ENCODE results near the gene THRA. TPM values are rescaled to one million over a fixed set of nuclear protein-coding genes. Genes with fewer than 3 reads are reported as not detected.

THRA gene
- total RNA-seq, 1 experiment from 2014 or later = 11.7 TPM

- ATAC-seq (no peak), DNase-seq (ENCODE audit: low read depth, low spot score) (no peak)
- TF ChIP-seq TCF7L2 (IDR thresholded peaks at IDR 0.05; ENCODE audit: low read depth, low read length) = no peak
- TF ChIP-seq, protein P1, sequence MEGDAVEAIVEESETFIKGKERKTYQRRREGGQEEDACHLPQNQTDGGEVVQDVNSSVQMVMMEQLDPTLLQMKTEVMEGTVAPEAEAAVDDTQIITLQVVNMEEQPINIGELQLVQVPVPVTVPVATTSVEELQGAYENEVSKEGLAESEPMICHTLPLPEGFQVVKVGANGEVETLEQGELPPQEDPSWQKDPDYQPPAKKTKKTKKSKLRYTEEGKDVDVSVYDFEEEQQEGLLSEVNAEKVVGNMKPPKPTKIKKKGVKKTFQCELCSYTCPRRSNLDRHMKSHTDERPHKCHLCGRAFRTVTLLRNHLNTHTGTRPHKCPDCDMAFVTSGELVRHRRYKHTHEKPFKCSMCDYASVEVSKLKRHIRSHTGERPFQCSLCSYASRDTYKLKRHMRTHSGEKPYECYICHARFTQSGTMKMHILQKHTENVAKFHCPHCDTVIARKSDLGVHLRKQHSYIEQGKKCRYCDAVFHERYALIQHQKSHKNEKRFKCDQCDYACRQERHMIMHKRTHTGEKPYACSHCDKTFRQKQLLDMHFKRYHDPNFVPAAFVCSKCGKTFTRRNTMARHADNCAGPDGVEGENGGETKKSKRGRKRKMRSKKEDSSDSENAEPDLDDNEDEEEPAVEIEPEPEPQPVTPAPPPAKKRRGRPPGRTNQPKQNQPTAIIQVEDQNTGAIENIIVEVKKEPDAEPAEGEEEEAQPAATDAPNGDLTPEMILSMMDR (IDR thresholded peaks at IDR 0.05) = no peak
- no peak for TF ChIP-seq POLR2AphosphoS5 (IDR thresholded peaks at IDR 0.05; ENCODE audit: low read depth, low read length)
- TF ChIP-seq SIN3A (IDR thresholded peaks at IDR 0.05; ENCODE audit: borderline replicate concordance, insufficient read depth, low read depth, low read length) = no peak
- intact Hi-C loops (cut with micrococcal nuclease; ENCODE audit: unreplicated experiment) = no loop called here
- no peak overlapping the region for H3K4me3 ChIP-seq (ENCODE audit: low read depth in 2 of 2, low read length in 2 of 2)
- in situ Hi-C loops (cut with HindIII; ENCODE audit: low pct_unique_long_range_greater_than_20kb, low sequenced_read_pairs) = no loop called here
- H3K27me3 ChIP-seq (ENCODE audit: control insufficient read depth, insufficient read depth, low read length) = no peaks in the 10 kb centered on the region
- ChIA-PET POLR2A (interaction anchor here (0.6 kb wide), 1 partner anchor 174 kb away, joined by 3 read pairs; no protein-coding TSS in a partner anchor), CTCF (no interaction called here)
- no peak overlapping the region for H3K27ac ChIP-seq (ENCODE audit: low read length)
- no TSS peak for BruUV-seq (replicated peaks)
- peaks cover 26% of the 10 kb centered on the region for H3K4me1 ChIP-seq (ENCODE audit: control insufficient read depth, insufficient read depth, low read length)
- no peaks in the 10 kb centered on the region for H3K9me3 ChIP-seq (ENCODE audit: control insufficient read depth, insufficient read depth, low read depth, low read length)
- 0 out of 2 replicates have a peak, but pooled peaks cover 2% of the 10 kb centered on the region for H3K36me3 ChIP-seq (ENCODE audit: control insufficient read depth, insufficient read depth, low read length)
Observed at GRCh38 chr17:40095944-40096791, 33.4 kb downstream of the THRA start.

DNA sequence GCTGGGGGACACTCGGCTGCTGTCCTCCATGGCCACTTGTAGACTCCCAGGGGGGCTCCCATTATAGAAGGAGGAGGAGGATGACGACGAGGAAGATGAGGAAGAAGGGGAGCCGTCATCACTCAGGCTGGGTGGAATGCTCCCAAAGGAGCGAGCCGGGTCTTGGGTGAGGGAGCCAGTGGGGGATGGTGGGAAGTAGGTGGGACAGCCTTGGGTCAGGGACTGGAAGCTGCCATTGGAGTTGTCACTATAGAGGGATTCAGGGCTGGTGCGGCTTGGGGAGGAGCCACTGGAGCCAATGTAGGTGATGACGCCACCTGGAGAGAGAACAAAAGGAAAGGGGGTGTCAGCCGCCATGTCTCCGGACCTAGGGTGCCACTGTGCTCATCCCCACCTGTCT is 34.3 kb downstream of the THRA start:
- H3K36me3 ChIP-seq (ENCODE audit: control insufficient read depth, insufficient read depth, low read length) = 0 out of 2 replicates have a peak, but pooled peaks cover 2% of the 10 kb centered on the region
- no peak overlapping the region for H3K4me3 ChIP-seq (ENCODE audit: low read depth in 2 of 2, low read length in 2 of 2)
- no peak overlapping the region for H3K27ac ChIP-seq (ENCODE audit: low read length)
- ChIA-PET POLR2A (interaction anchor here (0.6 kb wide), 1 partner anchor 175 kb away, joined by 3 read pairs; no protein-coding TSS in a partner anchor), CTCF (no interaction called here)
- ATAC-seq (no peak), DNase-seq (ENCODE audit: low read depth, low spot score) (no peak)
- H3K9me3 ChIP-seq (ENCODE audit: control insufficient read depth, insufficient read depth, low read depth, low read length) = no peaks in the 10 kb centered on the region
- TF ChIP-seq, protein P1 (IDR thresholded peaks at IDR 0.05) = no peak
- in situ Hi-C loops (cut with HindIII; ENCODE audit: low pct_unique_long_range_greater_than_20kb, low sequenced_read_pairs) = no loop called here
- intact Hi-C loops (cut with micrococcal nuclease; ENCODE audit: unreplicated experiment) = no loop called here
- H3K4me1 ChIP-seq (ENCODE audit: control insufficient read depth, insufficient read depth, low read length) = peaks cover 32% of the 10 kb centered on the region
- no TSS peak for BruUV-seq (replicated peaks)
- no peaks in the 10 kb centered on the region for H3K27me3 ChIP-seq (ENCODE audit: control insufficient read depth, insufficient read depth, low read length)

GRCh38 chr17:40097931-40098845 is 35.4 kb downstream of the THRA start:
- in situ Hi-C loops (cut with HindIII; ENCODE audit: low pct_unique_long_range_greater_than_20kb, low sequenced_read_pairs) = no loop called here
- ChIA-PET POLR2A (interaction anchor here (0.5 to 0.7 kb wide), 3 partner anchors 22 to 467 kb away, joined by 3 to 12 read pairs (median 8); partner anchors contain the start of gene CSF3), CTCF (interaction anchor here (0.6 to 1.6 kb wide), 4 partner anchors 11 to 76 kb away, joined by 3 to 8 read pairs (median 6); no protein-coding TSS in a partner anchor)
- DNase-seq (ENCODE audit: low read depth, low spot score) (no peak), ATAC-seq (no peak)
- no TSS peak for BruUV-seq (replicated peaks)
- TF ChIP-seq TCF7L2 (IDR thresholded peaks at IDR 0.05; ENCODE audit: low read depth, low read length) (no peak), REST (IDR thresholded peaks at IDR 0.05; ENCODE audit: insufficient read depth in 1 of 2, low read depth in 2 of 2, low read length in 1 of 2) (no peak), POLR2AphosphoS5 (IDR thresholded peaks at IDR 0.05; ENCODE audit: low read depth, low read length) (no peak), SIN3A (IDR thresholded peaks at IDR 0.05; ENCODE audit: borderline replicate concordance, insufficient read depth, low read depth, low read length) (no peak)
- TF ChIP-seq, protein P1 (IDR thresholded peaks at IDR 0.05) = no peak
- H3K27me3 ChIP-seq (ENCODE audit: control insufficient read depth, insufficient read depth, low read length) = no peaks in the 10 kb centered on the region
- no peaks in the 10 kb centered on the region for H3K9me3 ChIP-seq (ENCODE audit: control insufficient read depth, insufficient read depth, low read depth, low read length)
- 0 out of 2 replicates have a peak, but pooled peaks cover under 1% of the 10 kb centered on the region for H3K36me3 ChIP-seq (ENCODE audit: control insufficient read depth, insufficient read depth, low read length)
- H3K4me3 ChIP-seq (ENCODE audit: low read depth in 2 of 2, low read length in 2 of 2) = peak overlapping the region; percentile 50 to 87
- H3K27ac ChIP-seq (ENCODE audit: low read length) = peak overlapping the region; percentile 80
- peaks cover 28% of the 10 kb centered on the region for H3K4me1 ChIP-seq (ENCODE audit: control insufficient read depth, insufficient read depth, low read length)
- intact Hi-C loops (cut with micrococcal nuclease; ENCODE audit: unreplicated experiment) = no loop called here

All from Panc1 (cell line).